LNCaP clone FGC (cell line): ENCODE results near the gene EWSR1.

Source experiments
- DNase-seq: peaks from one replicate; pipeline ENCODE4 v3.0.0-alpha.2; 2011; ENCODE audit warnings: low read depth
- H3K4me3 ChIP-seq: 2 replicates; pipeline ENCODE4 v1.5.1; 2011; ENCODE audit warnings: mild to moderate bottlenecking, low read depth, low read length, control low read depth
- TF ChIP-seq, protein P1 (sequence below): IDR thresholded peaks from 2 replicates; pipeline ENCODE4 v1.5.1; 2012; ENCODE audit warnings: mild to moderate bottlenecking; ENCODE audit not compliant: control insufficient read depth, insufficient read depth; ENCODE audit errors: extremely low read depth

Gene EWSR1

DNA sequence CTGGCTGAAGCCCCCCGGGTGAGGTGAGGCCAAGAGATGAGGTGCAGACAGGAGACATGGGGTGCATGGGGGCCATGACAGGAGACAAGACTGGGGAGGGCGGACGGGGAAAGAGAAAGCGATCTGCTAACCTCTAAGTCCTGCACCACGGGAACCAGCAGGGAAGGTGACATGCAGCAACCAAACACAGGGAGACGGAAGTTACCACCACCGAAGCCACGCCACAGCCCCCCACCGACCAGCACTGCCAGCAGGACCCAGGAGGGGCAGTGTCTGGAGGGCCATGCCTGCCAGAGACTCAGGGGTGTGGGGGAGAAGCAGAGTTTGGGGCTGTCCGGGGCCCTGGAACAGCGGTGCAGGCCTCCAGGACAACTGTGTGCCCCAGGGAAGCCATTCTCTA, 61.5 kb downstream of the EWSR1 start:
- TF ChIP-seq, protein P1, sequence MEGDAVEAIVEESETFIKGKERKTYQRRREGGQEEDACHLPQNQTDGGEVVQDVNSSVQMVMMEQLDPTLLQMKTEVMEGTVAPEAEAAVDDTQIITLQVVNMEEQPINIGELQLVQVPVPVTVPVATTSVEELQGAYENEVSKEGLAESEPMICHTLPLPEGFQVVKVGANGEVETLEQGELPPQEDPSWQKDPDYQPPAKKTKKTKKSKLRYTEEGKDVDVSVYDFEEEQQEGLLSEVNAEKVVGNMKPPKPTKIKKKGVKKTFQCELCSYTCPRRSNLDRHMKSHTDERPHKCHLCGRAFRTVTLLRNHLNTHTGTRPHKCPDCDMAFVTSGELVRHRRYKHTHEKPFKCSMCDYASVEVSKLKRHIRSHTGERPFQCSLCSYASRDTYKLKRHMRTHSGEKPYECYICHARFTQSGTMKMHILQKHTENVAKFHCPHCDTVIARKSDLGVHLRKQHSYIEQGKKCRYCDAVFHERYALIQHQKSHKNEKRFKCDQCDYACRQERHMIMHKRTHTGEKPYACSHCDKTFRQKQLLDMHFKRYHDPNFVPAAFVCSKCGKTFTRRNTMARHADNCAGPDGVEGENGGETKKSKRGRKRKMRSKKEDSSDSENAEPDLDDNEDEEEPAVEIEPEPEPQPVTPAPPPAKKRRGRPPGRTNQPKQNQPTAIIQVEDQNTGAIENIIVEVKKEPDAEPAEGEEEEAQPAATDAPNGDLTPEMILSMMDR: no peak
- H3K4me3 ChIP-seq: no peak overlapping the region
- DNase-seq: no peak

DNA sequence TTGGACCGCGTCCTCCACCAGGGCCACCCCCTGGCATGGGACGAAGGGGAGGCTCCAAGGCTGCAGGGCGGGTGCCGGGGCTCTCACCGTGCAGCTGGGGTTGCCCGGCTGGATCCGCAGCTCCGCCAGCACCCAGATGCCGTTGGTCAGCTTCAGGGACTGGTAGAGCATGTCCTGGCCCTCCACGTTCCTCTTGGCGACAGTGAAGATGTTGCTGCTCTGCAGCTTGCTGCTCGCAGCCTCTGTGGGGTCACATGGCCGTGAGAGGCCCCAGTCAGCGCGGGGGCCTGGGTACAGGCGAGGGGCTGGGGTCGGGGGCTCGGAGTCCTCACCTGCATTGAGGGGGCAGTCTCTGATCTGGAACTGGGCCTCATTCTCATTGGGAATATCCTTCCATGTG, 62.2 kb downstream of the EWSR1 start:
- DNase-seq: no peak
- TF ChIP-seq, protein P1: no peak

DNA sequence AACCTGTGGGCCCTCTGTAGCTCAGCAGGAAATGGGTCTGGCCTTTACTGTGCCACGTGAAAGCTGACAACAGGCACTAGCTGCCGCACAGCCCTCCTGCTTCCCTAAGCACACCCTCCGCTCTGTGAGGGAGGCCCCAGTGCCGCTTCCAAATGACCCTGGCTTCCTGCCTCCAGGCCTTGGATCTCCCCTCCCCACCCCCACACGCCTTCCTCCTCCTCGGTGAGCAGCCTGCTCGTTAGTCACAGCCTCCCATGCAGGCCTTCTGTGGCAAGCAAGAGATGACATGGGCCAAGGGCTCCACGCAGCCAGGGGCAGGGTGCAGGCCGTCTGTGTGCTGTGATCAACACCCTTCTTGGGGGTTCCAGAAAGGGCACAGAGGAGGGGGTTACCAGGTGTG, 62.7 kb downstream of the EWSR1 start:
- DNase-seq: no peak

More for the DNA sequence above, 62.2 kb downstream of the EWSR1 start:
- H3K4me3 ChIP-seq: no peak overlapping the region

DNA sequence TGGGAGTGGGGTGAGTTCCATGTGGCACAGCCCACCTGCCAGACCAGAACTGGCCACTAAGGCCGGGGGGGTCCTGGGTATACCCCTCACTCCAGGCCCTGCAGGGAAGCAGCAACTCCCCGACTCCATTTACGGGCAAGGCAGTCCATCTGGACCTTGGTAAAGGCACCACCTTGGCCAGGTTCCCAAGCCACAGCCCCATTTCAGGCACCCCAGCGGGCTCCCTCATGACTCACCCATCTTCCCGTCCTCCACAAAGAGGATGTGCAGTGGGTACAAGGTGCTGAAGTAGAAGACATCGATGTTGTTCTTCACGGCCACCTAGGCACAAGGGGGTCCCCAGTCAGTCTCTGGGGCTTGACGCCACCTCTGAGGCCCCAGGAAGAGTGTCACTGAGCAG, 63.1 kb downstream of the EWSR1 start:
- DNase-seq: no peak
- H3K4me3 ChIP-seq: no peak overlapping the region
- TF ChIP-seq, protein P1: no peak

More for the DNA sequence above, 62.7 kb downstream of the EWSR1 start:
- TF ChIP-seq, protein P1: no peak
- H3K4me3 ChIP-seq: no peak overlapping the region

DNA sequence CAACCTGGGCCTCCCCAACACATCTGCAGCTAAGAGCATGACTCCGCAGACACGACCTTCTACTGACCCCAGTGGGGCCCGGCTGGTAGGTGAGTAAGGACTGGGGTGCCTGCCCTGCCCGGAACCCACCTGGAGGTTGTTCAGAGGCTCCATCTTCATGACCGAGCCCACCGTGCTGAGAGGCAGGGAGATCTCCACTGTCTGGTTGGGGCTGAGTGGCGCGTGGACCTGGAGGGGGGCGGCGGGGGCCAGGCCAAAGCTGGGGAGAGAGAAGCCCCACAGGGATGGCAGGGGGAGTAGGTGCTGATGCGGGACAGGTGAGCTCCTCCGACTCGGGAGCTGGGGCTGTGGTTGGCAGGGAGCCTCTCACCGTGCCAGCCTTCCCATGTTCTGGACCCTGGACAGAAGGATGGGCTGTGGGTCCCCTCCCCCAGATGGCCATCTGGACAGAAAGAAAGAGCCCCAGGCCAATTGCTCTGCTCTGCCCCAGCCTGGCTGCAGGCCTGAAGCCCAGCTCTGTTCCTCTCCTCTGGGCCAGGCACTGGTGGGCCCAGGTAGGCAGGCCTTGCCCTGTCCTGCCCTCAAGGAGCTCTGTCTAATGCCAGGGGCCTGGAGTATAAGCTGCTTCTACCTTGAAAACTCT, 63.7 kb downstream of the EWSR1 start:
- H3K4me3 ChIP-seq: no peak overlapping the region
- DNase-seq: no peak
- TF ChIP-seq, protein P1: no peak

DNA sequence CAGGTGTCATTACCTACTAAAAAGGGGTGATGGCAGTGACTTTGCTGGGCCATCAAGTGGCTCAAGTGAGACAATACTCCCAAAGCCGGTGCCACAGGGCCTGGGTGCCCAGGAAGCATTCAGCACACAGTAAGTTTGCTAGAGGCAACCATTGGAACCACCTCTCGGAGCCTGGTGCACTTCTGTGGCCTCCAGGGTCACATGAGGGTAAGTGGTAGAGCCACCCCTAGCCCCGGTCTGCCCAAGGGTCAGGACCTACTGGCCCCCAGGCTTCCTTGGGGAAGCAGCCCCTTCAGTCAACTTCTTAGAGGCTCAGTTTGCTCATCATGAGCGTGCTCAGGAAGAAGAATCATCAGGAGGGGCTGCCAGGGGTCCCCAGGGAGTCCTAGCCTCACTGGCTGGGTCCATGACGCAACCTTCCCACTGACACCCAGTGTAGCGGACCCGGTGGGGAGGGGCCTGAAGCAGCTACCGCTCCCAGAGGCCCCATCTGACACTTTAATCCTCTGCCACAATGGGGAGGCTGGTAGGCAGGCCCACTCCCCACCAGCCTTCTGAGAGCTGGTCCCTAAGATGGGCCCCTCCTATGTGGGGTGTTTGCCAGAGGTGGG, 64.9 kb downstream of the EWSR1 start:
- no peak overlapping the region for H3K4me3 ChIP-seq
- DNase-seq: no peak
- TF ChIP-seq, protein P1: no peak

DNA sequence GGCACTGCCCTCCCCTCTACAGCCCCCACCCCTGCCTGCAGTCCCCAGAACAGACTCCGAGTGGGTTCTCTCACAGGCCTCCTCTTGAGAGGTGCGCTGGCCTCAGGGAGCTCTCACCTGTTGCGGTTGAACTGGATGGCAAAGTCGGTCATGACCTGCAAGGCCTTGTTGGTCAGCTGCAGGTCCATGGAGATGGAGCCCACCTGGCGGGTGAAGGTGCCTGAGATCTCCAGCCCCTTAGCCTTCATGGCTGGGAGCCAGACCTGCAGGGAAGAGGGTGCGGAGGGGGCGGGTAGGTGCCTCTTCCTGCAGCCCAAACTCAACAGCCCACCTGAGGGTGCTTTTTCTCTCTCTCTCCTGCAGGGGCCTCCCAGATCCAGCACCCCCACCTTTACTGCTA, 66.1 kb downstream of the EWSR1 start:
- H3K4me3 ChIP-seq: no peak overlapping the region
- TF ChIP-seq, protein P1: no peak
- DNase-seq: no peak
